ENCODE data around the gene RFXAP.

GRCh38 chr13:36774931-36775330, 44.1 kb upstream of the RFXAP start:
- TF ChIP-seq CTCF (conservative IDR thresholded peaks at IDR 0.05) (no peak), ZFX (IDR thresholded peaks at IDR 0.05) (no peak)
